Right renal cortex interstitium (tissue), 3 donors: ENCODE measurements around the gene SLC16A3. TPM values are rescaled to one million over a fixed set of nuclear protein-coding genes. Genes with fewer than 3 reads are reported as not detected.
"Not testable (repeated sequence)": the region's sequence is repeated elsewhere in the genome, so short reads cannot be mapped to it uniquely, and the experiment has no call there.

Experiments
- DNase-seq, 3 donors: peaks; one replicate each; pipeline ENCODE4 v3.0.0-alpha.2; 2013; ENCODE audit warnings: low read depth in 3 of 3, low spot score in 2 of 3
- polyA plus RNA-seq, 3 donors: library from polyadenylated mRNA; unstranded; fragments of 120-200 nt; gene quantifications; one replicate each; pipeline ENCODE4 v1.2.1, GENCODE V29; 2013; ENCODE audit not compliant: insufficient read length in 3 of 3

The SLC16A3 gene
- polyA plus RNA-seq, 3 donors = 6.2 to 7.3 (median 6.3) TPM

- no peak for DNase-seq
Observed at GRCh38 chr17:82203920-82204319, 24.9 kb upstream of the SLC16A3 start.

DNA sequence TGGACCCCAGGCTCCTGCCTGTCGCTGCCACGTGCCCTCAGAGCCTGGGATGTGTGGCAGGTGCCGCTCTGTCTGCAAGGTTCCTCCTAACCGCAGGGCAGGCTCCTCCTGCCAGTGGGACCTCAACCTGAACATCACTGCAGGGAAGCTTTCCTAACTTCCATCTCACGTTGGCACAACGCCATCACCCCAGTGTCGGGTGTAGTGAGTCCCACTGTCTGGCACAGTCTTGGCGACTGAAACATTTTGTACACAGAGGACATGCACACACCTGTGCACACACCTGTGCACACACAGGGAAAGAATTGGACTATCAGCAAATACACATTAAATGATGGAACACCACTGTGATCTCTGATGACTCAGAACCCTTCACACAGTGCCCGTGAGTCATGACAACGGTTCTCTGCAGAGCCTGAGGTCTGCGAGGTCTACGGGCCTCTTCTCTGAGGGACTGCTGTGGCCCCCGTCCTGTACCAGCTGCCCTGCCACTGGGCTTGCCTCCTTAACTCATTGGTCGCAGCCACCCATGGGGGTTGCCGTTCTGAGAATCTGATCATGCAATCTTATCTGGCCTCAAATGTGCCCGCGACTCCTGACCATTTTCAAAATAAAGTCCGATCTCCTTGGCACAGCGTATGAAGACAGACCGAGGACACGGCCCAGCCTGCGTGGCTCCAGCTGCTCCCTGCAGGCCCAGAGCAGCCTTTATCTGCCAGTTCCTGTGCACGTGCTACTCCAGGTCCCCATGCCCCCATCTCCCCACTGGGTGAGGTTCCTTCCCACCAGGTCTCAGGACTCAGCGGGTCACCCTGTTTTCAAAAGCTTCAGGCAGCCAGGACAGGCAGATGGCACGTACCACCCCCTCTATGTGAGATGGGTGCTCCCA lies 23.8 kb upstream of the SLC16A3 start:
- no peak for DNase-seq

DNA sequence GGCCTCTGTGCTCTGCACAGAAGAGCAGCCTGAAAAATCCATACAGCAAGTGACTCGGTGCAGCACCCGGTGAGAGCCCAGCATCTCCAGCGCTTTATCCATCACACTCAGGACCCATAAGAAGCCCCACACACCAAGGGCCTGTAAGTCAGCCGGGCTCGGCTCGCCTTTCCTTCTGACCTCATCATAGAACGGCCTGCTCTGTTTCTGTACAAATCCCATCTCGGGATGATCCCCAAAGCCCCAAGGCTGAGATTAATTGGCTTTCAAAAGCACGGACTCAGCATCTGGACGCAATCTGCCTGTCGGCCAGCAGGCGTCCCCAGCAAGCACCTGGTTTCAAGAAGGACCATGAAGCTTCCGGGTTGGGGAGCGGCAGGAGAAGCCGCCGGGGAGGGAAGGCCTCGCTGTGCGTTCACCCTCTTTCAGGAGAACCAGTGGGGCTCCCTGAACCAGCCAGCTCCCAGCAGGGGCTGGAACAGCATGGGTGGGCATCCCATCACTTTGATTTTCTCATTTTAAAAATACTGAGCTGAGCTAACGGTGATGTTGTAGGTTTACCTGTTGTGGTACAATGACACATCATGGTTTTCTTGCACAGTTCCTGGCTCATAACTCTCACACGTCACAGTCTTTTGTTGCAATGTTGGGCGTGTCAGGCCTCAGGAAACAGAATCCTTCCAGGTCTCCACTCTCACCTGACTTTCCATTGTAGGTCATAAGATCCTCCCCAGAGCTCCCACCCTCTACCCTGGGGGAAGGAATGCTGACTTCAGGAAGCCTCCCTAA lies 22.9 kb upstream of the SLC16A3 start:
- no peak for DNase-seq

DNA sequence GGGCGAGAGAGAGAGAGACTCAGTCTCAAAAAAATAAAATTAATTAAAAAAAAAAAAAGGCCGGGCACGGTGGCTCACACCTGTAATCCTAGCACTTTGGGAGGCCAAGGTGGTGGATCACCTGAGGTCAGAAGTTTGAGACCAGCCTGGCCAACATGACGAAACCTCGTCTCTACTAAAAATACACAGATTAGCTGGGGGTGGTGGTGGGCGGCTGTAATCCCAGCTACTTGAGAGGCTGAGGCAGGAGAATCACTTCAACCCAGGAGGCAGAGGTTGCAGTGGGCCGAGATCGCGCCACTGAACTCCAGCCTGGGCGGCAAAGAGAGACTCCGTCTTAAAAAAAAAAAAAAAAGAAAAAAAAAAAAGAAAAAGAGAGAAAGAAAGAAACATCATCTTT lies 18.2 kb upstream of the SLC16A3 start:
- DNase-seq = not testable (repeated sequence)

GRCh38 chr17:82212331-82213250 lies 16.3 kb upstream of the SLC16A3 start, which contains the start of gene CCDC57:
Gene CCDC57 (minus strand): TSS chr17:82212842. CDS start chr17:82201944, 10,898 bp downstream.
- no peak for DNase-seq

DNA sequence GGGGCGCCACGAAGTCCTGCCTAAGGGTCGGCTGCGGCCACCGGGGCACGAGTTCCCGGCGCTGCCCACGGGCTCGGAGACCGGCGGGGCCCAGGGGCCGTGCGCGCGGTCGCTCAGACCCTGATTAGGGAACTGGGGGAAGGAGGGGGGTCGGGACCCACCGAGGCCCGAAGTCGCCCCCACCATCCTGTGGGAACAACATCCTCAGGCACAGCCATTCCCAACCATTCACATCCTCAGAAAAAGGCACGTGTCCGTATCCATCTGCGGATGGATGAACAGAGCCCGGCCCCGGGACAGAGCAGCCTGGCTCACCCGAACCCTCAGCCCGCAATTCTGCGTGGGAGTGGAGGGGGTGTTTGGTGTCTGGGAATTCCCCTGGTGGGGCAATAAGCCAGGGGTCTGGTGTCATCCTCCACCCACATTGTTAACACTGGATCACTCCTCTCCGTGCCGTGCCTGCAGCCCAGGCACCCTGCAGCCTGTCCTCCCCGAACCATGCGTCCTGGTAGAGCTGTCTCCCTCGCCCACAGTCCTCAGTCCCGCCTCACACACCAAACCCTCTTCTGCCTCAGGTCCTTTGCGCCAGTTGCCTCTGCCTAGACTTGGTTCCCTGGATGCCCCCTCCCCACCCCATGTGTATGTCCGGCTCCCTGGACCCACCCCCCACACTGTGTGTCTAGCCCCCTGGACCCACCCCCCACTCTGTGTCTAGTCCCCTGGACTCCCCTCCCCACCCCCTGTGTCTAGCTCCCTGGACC lies 15.4 kb upstream of the SLC16A3 start:
- no peak for DNase-seq

DNA sequence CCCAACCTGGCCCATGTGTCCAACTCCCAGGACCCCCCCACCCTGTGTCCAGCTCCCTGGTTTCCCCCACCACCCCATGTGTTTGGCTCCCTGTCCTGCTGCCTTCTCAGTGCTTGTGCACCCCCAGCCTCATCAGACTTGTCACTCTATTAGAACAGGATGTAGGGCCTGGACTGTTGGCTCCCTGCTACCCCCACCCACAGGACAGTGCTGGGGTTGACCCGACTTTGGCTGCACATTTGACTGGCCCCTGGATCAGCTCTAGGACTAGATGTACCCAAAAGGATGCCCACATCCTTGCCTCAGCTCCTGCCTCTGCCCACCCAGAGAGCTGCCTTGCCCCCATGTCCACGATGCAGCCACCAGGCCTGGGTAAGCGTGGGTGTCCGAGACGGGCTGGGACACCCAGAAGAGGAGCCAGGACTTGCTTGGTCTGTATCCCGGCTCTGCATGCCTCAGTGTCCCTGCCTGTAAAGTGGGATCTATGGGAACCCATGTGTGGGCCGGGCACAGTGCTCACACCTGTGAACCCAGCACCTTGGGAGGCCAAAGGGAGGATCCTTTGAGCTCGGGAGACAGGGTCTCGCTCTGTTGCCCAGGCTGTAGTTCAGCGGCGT lies 14.7 kb upstream of the SLC16A3 start:
- no peak for DNase-seq

DNA sequence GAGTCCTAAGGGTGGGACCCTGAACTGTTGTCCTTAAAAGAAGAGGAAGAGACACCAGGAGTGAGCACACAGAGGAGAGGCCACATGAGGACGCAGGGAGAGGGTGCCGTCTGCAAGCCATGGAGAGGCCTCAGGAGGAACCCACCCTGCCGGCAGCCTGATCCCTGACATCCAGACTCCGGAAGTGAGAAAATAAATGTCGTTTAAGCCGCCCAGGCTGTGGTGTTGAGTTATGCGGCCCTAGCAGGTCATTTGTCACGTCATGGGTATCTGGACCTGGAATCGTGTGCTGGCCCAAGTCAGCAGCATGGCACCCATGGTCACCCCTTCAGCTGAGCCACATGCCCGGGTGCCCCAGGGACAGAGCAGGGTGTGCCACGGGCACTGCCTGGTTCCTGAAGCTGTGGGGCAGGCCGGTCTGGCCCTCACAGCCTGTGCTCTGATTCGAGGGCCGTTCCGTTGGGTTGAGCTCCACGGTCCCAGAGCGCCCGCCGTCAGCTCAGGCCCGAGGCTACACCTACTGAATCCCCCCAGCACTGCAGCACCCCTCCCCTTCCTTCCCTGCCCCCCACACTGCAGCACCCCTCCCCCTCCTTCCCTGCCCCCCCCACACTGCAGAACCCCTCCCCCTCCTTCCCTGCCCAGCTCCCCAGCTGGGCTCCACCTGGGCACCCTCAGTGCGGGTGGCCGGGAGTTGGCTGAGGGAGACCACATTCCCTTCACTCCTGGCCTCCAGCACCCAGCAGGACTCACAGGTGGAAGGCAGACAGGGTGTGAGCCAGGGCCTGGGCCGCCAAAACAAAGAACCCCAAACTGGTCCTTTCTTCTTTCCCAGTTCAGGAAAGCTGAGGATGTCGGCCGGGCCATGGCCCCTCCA lies 13.5 kb upstream of the SLC16A3 start:
- DNase-seq = no peak

DNA sequence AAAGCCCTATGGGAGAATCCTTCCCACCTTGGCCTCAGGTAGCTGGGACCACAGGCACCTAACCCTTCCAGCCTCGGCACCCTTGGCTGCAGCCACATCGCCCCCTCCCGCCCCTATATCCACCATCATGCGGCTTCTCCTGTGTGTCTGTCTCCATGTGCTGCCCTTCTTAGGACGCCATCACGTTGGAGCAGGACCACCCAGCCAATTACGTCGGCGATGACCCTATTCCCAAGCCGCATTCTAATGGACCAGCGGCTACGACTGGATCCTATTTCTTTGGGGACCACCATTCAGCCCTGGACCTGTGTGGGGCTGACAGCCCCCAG lies 12.9 kb upstream of the SLC16A3 start:
- DNase-seq = no peak

DNA sequence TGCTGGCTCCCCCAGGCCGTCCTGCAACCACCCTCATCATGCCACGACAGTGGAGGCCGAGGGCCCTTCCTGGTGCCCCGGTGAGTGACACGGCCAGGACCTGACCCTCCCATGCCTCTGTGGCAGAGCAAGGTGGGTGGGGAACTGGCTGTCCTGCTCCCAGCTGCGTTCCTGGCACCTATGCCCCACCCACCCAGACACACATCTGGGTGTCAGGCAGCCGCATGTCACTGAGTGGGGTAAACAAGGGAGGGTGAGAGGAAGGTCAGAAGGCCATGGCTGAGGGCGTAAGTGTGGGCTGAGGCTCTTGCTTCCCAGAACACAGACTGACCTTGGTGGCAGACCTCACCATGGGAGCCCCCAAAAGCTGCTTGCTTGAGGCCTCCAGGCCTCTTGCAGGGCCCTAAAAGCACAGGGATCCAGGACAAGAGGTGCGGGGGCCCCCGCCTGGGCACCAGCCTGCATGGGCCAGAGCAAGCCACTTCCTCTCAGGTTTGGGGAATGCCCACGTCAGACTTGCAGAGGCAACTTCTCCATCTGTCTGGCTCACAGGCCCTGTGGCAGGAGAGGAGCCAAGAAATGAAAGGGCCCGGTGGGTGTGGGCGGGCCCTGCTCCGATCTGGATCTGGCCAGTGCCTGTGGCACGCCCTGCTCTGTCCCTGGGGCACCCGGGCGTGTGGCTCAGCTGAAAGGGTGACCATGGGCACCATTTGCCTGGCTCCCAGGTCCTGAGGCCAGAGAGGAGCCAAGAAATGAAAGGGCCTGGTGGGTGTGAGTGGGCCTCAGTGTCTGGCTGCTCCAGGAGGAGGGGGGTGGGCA lies 12.3 kb upstream of the SLC16A3 start:
- DNase-seq = no peak

DNA sequence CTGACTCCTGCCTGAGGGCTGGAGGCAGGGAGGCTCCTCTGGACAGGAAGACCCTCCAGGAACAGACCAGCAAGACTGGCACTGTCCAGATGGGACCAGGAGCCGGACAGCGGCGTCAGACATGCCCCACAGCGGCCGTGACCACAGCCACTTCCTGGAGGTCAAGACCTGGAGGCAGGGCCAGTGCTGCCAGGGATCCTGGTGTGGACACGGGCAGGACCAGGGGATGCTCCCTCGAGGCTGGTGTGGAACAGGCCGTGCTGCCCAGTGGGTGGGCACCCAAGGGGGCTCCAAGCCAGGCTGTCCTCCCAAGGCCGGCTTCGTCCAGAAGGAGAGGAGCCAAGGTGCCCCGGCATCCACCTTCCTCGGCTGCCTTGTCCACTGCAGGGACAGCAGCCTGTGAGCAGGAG lies 11.7 kb upstream of the SLC16A3 start:
- DNase-seq = no peak

- DNase-seq = no peak
Observed at GRCh38 chr17:82217530-82218204, 11.2 kb upstream of the SLC16A3 start.

DNA sequence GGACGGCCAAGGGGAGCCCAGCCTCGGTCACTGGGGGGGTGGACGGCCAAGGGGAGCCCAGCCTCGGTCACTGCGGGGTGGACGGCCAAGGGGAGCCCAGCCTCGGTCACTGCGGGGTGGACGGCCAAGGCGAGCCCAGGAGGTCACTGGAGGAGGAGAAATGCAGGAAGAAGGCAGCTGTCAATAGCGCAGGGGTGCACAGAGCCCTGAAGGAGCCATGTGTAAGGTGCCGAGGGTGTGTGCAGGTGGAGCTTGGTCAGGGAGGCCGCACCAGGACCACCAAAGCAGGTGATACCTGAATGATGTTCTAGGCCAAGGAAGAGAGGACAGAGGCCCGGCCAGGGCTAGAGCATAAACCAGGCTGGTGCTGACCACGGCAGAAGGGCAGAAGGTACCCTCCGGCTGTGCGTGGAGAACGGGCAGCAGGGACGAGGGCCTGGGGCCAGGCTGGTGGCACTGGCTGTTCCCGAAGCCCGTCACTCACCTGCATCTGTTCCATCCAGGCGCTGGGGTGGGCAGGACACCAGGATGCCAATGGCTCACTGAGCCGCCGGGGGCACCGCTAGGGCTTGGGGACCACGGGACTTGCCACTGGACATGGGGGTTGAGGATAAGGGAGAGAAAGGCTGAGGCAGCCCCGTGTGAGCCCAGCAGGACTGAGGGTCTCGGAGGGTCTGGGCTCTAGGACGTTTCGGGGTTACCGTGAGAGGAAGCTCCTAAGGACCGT lies 10.3 kb upstream of the SLC16A3 start:
- no peak for DNase-seq

GRCh38 chr17:82219083-82219482 lies 9.8 kb upstream of the SLC16A3 start:
- DNase-seq = no peak

DNA sequence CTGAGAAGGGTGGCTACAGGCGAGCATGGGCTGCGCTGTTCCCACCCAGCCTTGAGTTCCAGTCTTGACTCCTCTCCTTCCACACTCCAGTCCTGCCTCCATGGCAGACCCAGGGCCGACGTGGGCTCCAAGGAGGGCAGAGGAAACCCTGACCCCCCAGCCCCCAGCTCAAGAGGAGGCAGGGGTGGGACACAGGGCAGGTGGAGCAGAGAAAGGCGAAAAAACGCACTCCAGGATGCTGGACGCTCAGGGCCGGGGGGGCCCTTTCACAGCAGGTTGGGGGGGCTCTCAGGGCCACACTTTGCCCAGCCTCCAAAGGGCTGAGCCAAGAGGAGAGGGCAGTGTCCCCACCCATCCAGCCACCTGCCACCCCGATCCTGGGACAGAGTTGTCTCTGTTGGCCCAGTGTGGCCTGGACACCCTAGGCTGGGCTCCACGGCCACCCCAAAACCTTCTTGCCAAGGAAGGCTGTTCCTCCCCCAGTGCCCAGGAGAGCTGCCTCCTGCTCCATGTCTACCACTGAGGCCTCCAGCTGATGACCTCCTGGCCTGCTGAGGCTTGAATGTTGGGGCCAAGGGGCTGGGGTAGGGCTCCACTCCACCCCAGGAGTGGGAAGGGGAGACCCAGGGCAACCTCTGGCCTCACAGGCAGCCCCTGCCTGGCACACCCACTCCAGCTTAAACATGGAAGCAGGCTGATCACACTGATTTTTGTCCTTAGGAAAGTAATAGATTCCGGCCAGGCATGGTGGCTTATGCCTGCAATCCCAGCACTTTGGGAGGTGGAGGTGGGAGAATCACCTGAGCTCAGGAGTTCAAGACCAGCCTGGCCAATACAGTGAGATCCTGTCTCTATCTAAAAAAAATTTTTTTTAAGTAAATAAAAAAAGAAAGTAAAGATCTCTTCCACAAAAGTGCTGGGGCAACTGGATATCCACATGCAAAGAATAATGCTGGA lies 8.8 kb upstream of the SLC16A3 start:
- no peak for DNase-seq
